PC-9 (cell line): Measurements from ENCODE around the gene ZNF343. TPM values are rescaled to one million over a fixed set of nuclear protein-coding genes. Genes with fewer than 3 reads are reported as not detected.

Source experiments
- BruUV-seq: library from RNA; stranded (reverse); fragments of 400-500 nt; replicated peaks from 2 replicates; lab custom pipeline; 2021; lab: Mats Ljungman, UMichigan
- CTCF ChIA-PET: fragments of 300-600 bp; sonication (Branson Sonifier 250); formaldehyde crosslinking; loops from one replicate; lab custom pipeline; 2022; ENCODE audit warnings: antibody characterized with exemption; lab: Charles Lee
- POLR2A ChIA-PET: fragments of 300-600 bp; sonication (Branson Sonifier 250); formaldehyde crosslinking; loops from one replicate; lab custom pipeline; 2022; ENCODE audit warnings: antibody characterized with exemption; ENCODE audit not compliant: unreplicated experiment; lab: Charles Lee
- DNase-seq, 2 experiments: peaks; one replicate each; pipeline versions ENCODE4 v3.0.0 to v3.0.0-alpha.2; 2015 to 2022; ENCODE audit warnings: mixed read lengths in 1 of 2
- H2AFZ ChIP-seq: fragments of 200-600 bp; sonication (generic); 2 replicates; pipeline ENCODE4 v1.8.1; 2017; ENCODE audit warnings: antibody characterized with exemption
- H3F3A ChIP-seq: fragments of 200-600 bp; sonication (generic); 2 replicates; pipeline ENCODE4 v1.8.1; 2017; ENCODE audit warnings: antibody characterized with exemption, mild to moderate bottlenecking, low read depth; ENCODE audit not compliant: insufficient read depth
- H3K27ac ChIP-seq: fragments of 200-600 bp; sonication (generic); 2 replicates; pipeline ENCODE4 v1.6.1; 2016; ENCODE audit warnings: mixed run types
- H3K27me3 ChIP-seq: fragments of 200-600 bp; sonication (generic); 2 replicates; pipeline ENCODE4 v1.6.1; 2016; ENCODE audit warnings: low read depth, mixed run types; ENCODE audit not compliant: insufficient read depth
- H3K36me3 ChIP-seq: fragments of 200-600 bp; sonication (generic); 2 replicates; pipeline ENCODE4 v1.6.1; 2016; ENCODE audit warnings: low read depth, mixed run types
- H3K4me1 ChIP-seq: fragments of 200-600 bp; sonication (generic); replicated peaks from 2 replicates; pipeline ENCODE4 v1.6.1; 2016; ENCODE audit warnings: mixed run types; ENCODE audit not compliant: insufficient read depth
- H3K4me2 ChIP-seq: fragments of 200-600 bp; sonication (generic); 2 replicates; pipeline ENCODE4 v1.6.1; 2017; ENCODE audit warnings: mixed run types
- H3K4me3 ChIP-seq: fragments of 200-600 bp; sonication (generic); 2 replicates; pipeline ENCODE4 v1.6.1; 2016; ENCODE audit warnings: mixed run types
- H3K79me2 ChIP-seq: fragments of 200-600 bp; sonication (generic); 2 replicates; pipeline ENCODE4 v1.6.1; 2017; ENCODE audit warnings: low read depth, mixed run types
- H3K9me2 ChIP-seq: fragments of 200-600 bp; sonication (generic); 2 replicates; pipeline ENCODE4 v1.8.1; 2017; ENCODE audit warnings: mild to moderate bottlenecking; ENCODE audit not compliant: insufficient read depth
- H3K9me3 ChIP-seq: fragments of 200-600 bp; sonication (generic); 2 replicates; pipeline ENCODE4 v1.8.1; 2016; ENCODE audit warnings: low read depth; ENCODE audit not compliant: insufficient read depth
- H4K20me1 ChIP-seq: fragments of 200-600 bp; sonication (generic); 2 replicates; pipeline ENCODE4 v1.8.1; 2017; ENCODE audit not compliant: insufficient read depth
- CTCF ChIP-seq: fragments of 200-600 bp; sonication (generic); conservative IDR thresholded peaks from 2 replicates; pipeline ENCODE4 v1.6.1; 2017; ENCODE audit warnings: mixed run types, antibody characterized with exemption, mild to moderate bottlenecking, moderate library complexity
- EZH2 ChIP-seq: fragments of 200-600 bp; sonication (generic); IDR thresholded peaks from 2 replicates; pipeline ENCODE4 v1.8.0; 2017; ENCODE audit warnings: antibody characterized with exemption, low read depth
- intact Hi-C: fragments of 100-400 bp; cut with micrococcal nuclease; formaldehyde crosslinking; loops from one replicate; pipeline ENCODE4 v1.10.0; 2022; ENCODE audit not compliant: unreplicated experiment
- total RNA-seq: library from RNA; stranded (reverse); gene quantifications from 2 replicates; pipeline ENCODE4 v1.2.3, GENCODE V29; 2021

ZNF343 gene
- total RNA-seq, 1 experiment from 2014 or later: 10.0 TPM

DNA sequence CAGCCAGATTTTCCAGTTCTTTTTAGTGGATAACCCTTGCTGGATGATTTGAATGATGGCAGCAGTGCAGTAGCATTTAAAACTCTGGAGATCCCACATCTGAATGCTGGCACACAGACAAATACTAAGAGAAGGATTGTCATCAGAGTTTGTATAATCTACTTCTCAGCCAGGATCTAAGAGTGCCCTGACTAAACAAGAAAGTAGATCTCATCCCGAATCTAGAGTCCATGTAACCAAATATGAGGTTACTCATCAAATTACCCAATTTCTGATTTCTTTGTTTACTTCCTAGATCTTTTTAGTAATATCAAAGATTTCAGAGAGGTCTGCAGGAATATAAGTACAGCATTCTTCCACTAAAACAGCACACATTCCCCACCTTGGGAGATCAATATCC is 35.5 kb upstream of the ZNF343 start:
- ChIA-PET CTCF (no interaction called here), POLR2A (no interaction called here)
- Histone ChIP-seq H3F3A (0 out of 2 replicates have a peak, but pooled peaks cover 5% of the 10 kb centered on the region), H3K27me3 (peaks cover 85% of the 10 kb centered on the region), H3K36me3 (no peaks in the 10 kb centered on the region), H3K9me2 (no peaks in the 10 kb centered on the region), H3K27ac (no peak overlapping the region), H2AFZ (no peak overlapping the region), H3K9me3 (no peaks in the 10 kb centered on the region), H4K20me1 (no peaks in the 10 kb centered on the region), H3K79me2 (no peaks in the 10 kb centered on the region), H3K4me2 (no peak overlapping the region), H3K4me1 (0 out of 2 replicates have a peak, but pooled peaks cover 5% of the 10 kb centered on the region), H3K4me3 (no peak overlapping the region)
- no TSS peak for BruUV-seq
- intact Hi-C loops: no loop called here
- peak in 1 of 2 experiments; percentile 49 for DNase-seq
- TF ChIP-seq EZH2: no peak
- TF ChIP-seq CTCF: no peak

- intact Hi-C loops: no loop called here
- no TSS peak for BruUV-seq
- Histone ChIP-seq H2AFZ (no peak overlapping the region), H3K9me3 (no peaks in the 10 kb centered on the region), H3K4me1 (0 out of 2 replicates have a peak, but pooled peaks cover 5% of the 10 kb centered on the region), H3K9me2 (no peaks in the 10 kb centered on the region), H3K4me3 (no peak overlapping the region), H3K36me3 (no peaks in the 10 kb centered on the region), H3K27ac (no peak overlapping the region), H3F3A (0 out of 2 replicates have a peak, but pooled peaks cover 5% of the 10 kb centered on the region), H3K27me3 (peaks cover 87% of the 10 kb centered on the region), H3K79me2 (no peaks in the 10 kb centered on the region), H4K20me1 (no peaks in the 10 kb centered on the region), H3K4me2 (no peak overlapping the region)
- DNase-seq: no peak
- ChIA-PET CTCF (no interaction called here), POLR2A (no interaction called here)
- TF ChIP-seq EZH2 (no peak), CTCF (no peak)
Observed at GRCh38 chr20:2542361-2542760, 33.6 kb upstream of the ZNF343 start.

DNA sequence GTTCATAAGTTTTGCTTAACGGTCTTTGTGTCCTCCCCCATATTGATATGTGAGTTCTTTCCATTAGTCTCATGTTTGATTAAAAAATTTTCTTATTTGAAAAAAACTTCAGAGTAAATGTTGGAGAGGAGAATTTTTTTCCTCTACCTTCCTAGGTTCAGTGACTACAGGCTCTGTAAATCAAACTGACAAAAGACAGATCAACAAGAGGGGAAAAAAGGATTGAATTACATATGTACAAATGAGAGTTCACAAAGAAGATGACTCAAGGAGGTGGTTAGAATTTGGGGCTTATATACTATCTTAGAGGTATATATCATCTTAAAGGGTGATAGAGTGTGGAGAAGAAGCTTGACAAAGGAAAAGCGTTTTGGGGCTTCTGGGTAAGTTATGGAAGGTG is 33.2 kb upstream of the ZNF343 start:
- TF ChIP-seq CTCF (no peak), EZH2 (no peak)
- H3K9me3 ChIP-seq: no peaks in the 10 kb centered on the region
- no peak overlapping the region for H3K4me3 ChIP-seq
- H3K4me2 ChIP-seq: no peak overlapping the region
- intact Hi-C loops: no loop called here
- CTCF ChIA-PET: interaction anchor here (0.6 kb wide), 1 partner anchor 13 kb away, joined by 4 read pairs; no protein-coding TSS in a partner anchor
- H3K4me1 ChIP-seq: 0 out of 2 replicates have a peak, but pooled peaks cover 5% of the 10 kb centered on the region
- BruUV-seq: no TSS peak
- no peak overlapping the region for H2AFZ ChIP-seq
- no peak for DNase-seq
- H3K27ac ChIP-seq: no peak overlapping the region
- peaks cover 87% of the 10 kb centered on the region for H3K27me3 ChIP-seq
- no peaks in the 10 kb centered on the region for H4K20me1 ChIP-seq
- no peaks in the 10 kb centered on the region for H3K79me2 ChIP-seq
- POLR2A ChIA-PET: interaction anchor here (0.7 kb wide), 1 partner anchor 56 kb away, joined by 7 read pairs; no protein-coding TSS in a partner anchor
- H3K36me3 ChIP-seq: no peaks in the 10 kb centered on the region
- H3K9me2 ChIP-seq: no peaks in the 10 kb centered on the region
- H3F3A ChIP-seq: 0 out of 2 replicates have a peak, but pooled peaks cover 5% of the 10 kb centered on the region
